HepG2 (cell line): ENCODE measurements around the gene ZNF106. TPM values are rescaled to one million over a fixed set of nuclear protein-coding genes. Genes with fewer than 3 reads are reported as not detected.

Source experiments
- ATF1 ChIP-seq: IDR thresholded peaks from 2 replicates; pipeline ENCODE4 v1.6.1; 2016; ENCODE audit warnings: mild to moderate bottlenecking, control low read depth
- E2F1 ChIP-seq: sonication (generic); formaldehyde crosslinking; IDR thresholded peaks from 2 replicates; pipeline ENCODE4 v1.5.0; 2020; ENCODE audit warnings: missing genetic modification reagents
- GATAD1 ChIP-seq: IDR thresholded peaks from 2 replicates; pipeline ENCODE4 v1.6.1; 2016; ENCODE audit warnings: missing genetic modification reagents, missing compliant biosample characterization
- ISX ChIP-seq: sonication (generic); formaldehyde crosslinking; conservative IDR thresholded peaks from 2 replicates; pipeline ENCODE4 v1.5.0; 2020; ENCODE audit warnings: missing genetic modification reagents
- KLF9 ChIP-seq: IDR thresholded peaks from 2 replicates; pipeline ENCODE4 v1.6.1; 2016; ENCODE audit warnings: low read depth
- MXD3 ChIP-seq: IDR thresholded peaks from 2 replicates; pipeline ENCODE4 v1.6.1; 2016; ENCODE audit warnings: mild to moderate bottlenecking, missing biosample characterization, missing genetic modification reagents
- NBN ChIP-seq: fragments of 450-650 bp; conservative IDR thresholded peaks from 2 replicates; pipeline ENCODE4 v1.6.1; 2017
- RAD51 ChIP-seq: fragments of 450-650 bp; IDR thresholded peaks from 2 replicates; pipeline ENCODE4 v1.6.1; 2016; ENCODE audit warnings: borderline replicate concordance
- ZBTB46 ChIP-seq: sonication (generic); formaldehyde crosslinking; IDR thresholded peaks from 2 replicates; pipeline ENCODE4 v1.4.0; 2020; ENCODE audit warnings: mild to moderate bottlenecking, missing genetic modification reagents, borderline replicate concordance
- ZHX1 ChIP-seq: sonication (generic); formaldehyde crosslinking; IDR thresholded peaks from 2 replicates; pipeline ENCODE4 v1.8.1; 2022; ENCODE audit warnings: low read depth, mild to moderate bottlenecking, missing genetic modification reagents
- ZNF282 ChIP-seq: fragments of 450-650 bp; IDR thresholded peaks from 2 replicates; pipeline ENCODE4 v1.6.1; 2018; ENCODE audit not compliant: partially characterized antibody
- ZNF407 ChIP-seq: sonication (generic); formaldehyde crosslinking; IDR thresholded peaks from one replicate; pipeline ENCODE4 v1.5.1; 2020; ENCODE audit warnings: mild to moderate bottlenecking, missing genetic modification reagents; ENCODE audit errors: not compliant biosample characterization
- ZNF496 ChIP-seq: sonication (generic); formaldehyde crosslinking; IDR thresholded peaks from 2 replicates; pipeline ENCODE4 v1.8.1; 2023; ENCODE audit warnings: mild to moderate bottlenecking, moderate library complexity, missing genetic modification reagents; ENCODE audit not compliant: insufficient replicate concordance
- polyA plus RNA-seq, 8 experiments: library from polyadenylated mRNA; depleted of rRNA in 3 of 8; stranded (reverse) in 7 of 8; unstranded in 1 of 8; fragments of >200 nt; fragmentation: Illumina TruSeq in 4 of 8; extraction: Trizol in 4 of 8; gene quantifications; 2 replicates each; pipeline versions ENCODE4 v1.2.1 to v1.2.3, GENCODE V29; 2011 to 2016; ENCODE audit warnings: low read depth in 4 of 8, missing spikeins in 1 of 8, mixed read lengths in 1 of 8; ENCODE audit not compliant: insufficient read depth in 1 of 8
- total RNA-seq, 5 experiments: library from RNA; depleted of rRNA; stranded (reverse); fragments of >200 nt; fragmentation: Illumina TruSeq; extraction: Trizol; gene quantifications; 2 replicates each; pipeline ENCODE4 v1.2.3, GENCODE V29; 2016; ENCODE audit warnings: low read depth in 1 of 5

ZNF106 gene
- total and polyA plus RNA-seq, 2 of the 13 experiments (the other 11 are each of a cell fraction or from before 2014, with no cell fraction given) = 12.5 to 35.1 TPM

GRCh38 chr15:42392309-42393024 lies 98.5 kb downstream of the ZNF106 start (continued):
- TF ChIP-seq MXD3 (peak; percentile 64; the same call in 1 of the 2 replicates), RAD51 (0 out of 2 replicates have a peak, but pooled peaks have one; percentile 7), ISX (CRISPR knock-in tag) (no peak), E2F1 (no peak), GATAD1 (CRISPR knock-in tag) (no peak), NBN (no peak), ZHX1 (CRISPR knock-in tag) (0 out of 2 replicates have a peak, but pooled peaks have one; percentile 53), ZNF282 (no peak), KLF9 (no peak), ATF1 (CRISPR knock-in tag) (no peak), ZNF407 (peak; percentile 27), ZNF496 (CRISPR knock-in tag) (no peak), ZBTB46 (CRISPR knock-in tag) (0 out of 2 replicates have a peak, but pooled peaks have one; percentile 61)
